ENCODE results near the gene HERC4.

Gene HERC4

DNA sequence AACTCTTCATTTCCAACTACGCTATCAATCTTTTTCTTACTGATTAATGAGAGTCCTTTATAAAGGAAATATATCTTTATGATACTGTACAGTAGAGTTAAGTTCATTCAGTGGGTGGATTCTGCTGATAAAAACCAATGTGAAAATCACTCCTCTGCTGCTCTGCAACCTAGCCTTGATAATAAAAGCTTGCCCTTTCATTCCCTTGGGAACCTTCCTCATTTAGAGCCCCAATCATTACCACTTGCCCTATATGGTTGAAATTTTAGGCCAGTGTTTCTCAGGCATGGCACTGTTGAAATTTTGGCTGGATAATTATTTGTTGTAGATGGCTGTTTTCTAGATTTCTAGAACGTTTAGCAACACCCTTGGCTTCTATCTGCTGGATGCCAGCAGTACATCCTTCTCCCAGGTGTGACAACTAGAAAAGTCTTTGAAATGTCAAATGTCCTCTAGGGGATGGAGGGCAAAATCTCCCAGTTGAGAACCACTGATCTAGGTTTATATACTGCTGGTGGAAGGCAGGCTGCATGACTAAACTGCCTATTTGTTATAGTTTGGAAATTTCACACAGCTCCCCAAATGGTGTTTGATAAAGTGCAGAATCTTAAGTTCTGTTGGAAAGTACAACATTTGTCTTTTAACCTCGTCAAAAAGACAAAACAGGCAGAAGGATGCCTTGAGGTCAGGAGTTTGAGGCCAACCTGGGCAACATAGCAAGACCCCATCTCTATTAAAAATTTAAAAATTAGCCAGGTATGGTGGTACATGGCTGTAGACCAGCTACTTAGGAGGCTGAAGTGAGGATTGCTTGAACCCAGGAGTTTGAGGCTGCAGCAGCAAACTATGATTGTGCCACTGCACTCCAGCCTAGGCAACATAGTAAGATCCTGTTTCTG, 199.5 kb downstream of the HERC4 start:
- DNase-seq: no peak

All from NCI-H526 (cell line).